Islet of Langerhans (tissue), 1 donor: Measurements from ENCODE around the gene DRD4.

ENCODE experiments used
- FAIRE-seq: peaks from one replicate; lab custom pipeline; 2011; peaks lifted over from hg19 to GRCh38; lab: Jason Lieb, UNC

Gene DRD4

GRCh38 chr11:610146-610801 lies 26.8 kb upstream of the DRD4 start:
- FAIRE-seq, result no peak

- FAIRE-seq, result no peak
Observed at GRCh38 chr11:611001-611996, 25.8 kb upstream of the DRD4 start.

GRCh38 chr11:612201-612960 lies 24.7 kb upstream of the DRD4 start:
- no peak for FAIRE-seq

GRCh38 chr11:612961-613300 lies 24.1 kb upstream of the DRD4 start:
- FAIRE-seq, result no peak

- no peak for FAIRE-seq
Observed at GRCh38 chr11:613369-613968, 23.6 kb upstream of the DRD4 start.

GRCh38 chr11:614021-614622 lies 22.9 kb upstream of the DRD4 start:
- no peak for FAIRE-seq

GRCh38 chr11:614623-615503 lies 22.2 kb upstream of the DRD4 start:
- FAIRE-seq, result no peak

- FAIRE-seq, result no peak
Observed at GRCh38 chr11:615504-616319, 21.4 kb upstream of the DRD4 start, which contains the start of gene IRF7. Gene IRF7, minus strand, starts transcription at chr11:615950. Its CDS starts 586 bp downstream, at chr11:615364.

- FAIRE-seq, result no peak
Observed at GRCh38 chr11:616320-617198, 20.5 kb upstream of the DRD4 start.

GRCh38 chr11:617199-617911 lies 19.7 kb upstream of the DRD4 start:
- no peak for FAIRE-seq

GRCh38 chr11:617912-618682 lies 19.0 kb upstream of the DRD4 start:
- FAIRE-seq, result no peak

GRCh38 chr11:618856-619627 lies 18.0 kb upstream of the DRD4 start:
- FAIRE-seq, result no peak

GRCh38 chr11:619628-620050 lies 17.4 kb upstream of the DRD4 start:
- FAIRE-seq, result no peak

- FAIRE-seq, result no peak
Observed at GRCh38 chr11:620201-620600, 16.9 kb upstream of the DRD4 start.

- no peak for FAIRE-seq
Observed at GRCh38 chr11:620935-621814, 15.9 kb upstream of the DRD4 start.

GRCh38 chr11:621838-622237 lies 15.2 kb upstream of the DRD4 start:
- FAIRE-seq, result no peak
